B cell (primary cell): ENCODE data around the gene GPR179. TPM values are rescaled to one million over a fixed set of nuclear protein-coding genes. Genes with fewer than 3 reads are reported as not detected.

ENCODE experiments used
- ATAC-seq: fragments of 200-7000 bp; cut with Tn5 transposase; one replicate; pipeline ENCODE4 v1.10.0; 2021; ENCODE audit warnings: low read depth, mild to moderate bottlenecking, moderate number of reproducible peaks, moderate library complexity
- CTCF ChIA-PET: fragments of 350-600 bp; sonication (Branson Sonifier 250); formaldehyde crosslinking; loops from one replicate; lab custom pipeline; 2021; ENCODE audit warnings: antibody characterized with exemption, inconsistent platforms; lab: Charles Lee
- POLR2A ChIA-PET: fragments of 350-600 bp; sonication (Branson Sonifier 250); formaldehyde crosslinking; loops from one replicate; lab custom pipeline; 2021; ENCODE audit warnings: antibody characterized with exemption; lab: Charles Lee
- DNase-seq: peaks from one replicate; pipeline ENCODE4 v3.0.0; 2013
- H2AFZ ChIP-seq: 2 replicates; pipeline ENCODE4 v1.6.1; 2012; ENCODE audit warnings: mild to moderate bottlenecking, low read depth, low read length; ENCODE audit not compliant: insufficient read depth, poor library complexity, severe bottlenecking
- H3K27ac ChIP-seq, 2 donors: 1 replicate in 1 of 2; 2 replicates in 1 of 2; pipeline ENCODE4 v1.5.1; 2012 to 2013; ENCODE audit warnings: low read length in 2 of 2, mild to moderate bottlenecking in 2 of 2, moderate library complexity in 1 of 2
- H3K27me3 ChIP-seq, 4 experiments: fragments of 200-600 bp in 1 of 4; sonication (generic) in 1 of 4; replicated peaks in 1 of 4; 1 replicate in 2 of 4; 2 replicates in 2 of 4; pipeline versions ENCODE4 v1.6.1 to v1.7.0; 2013 to 2016; ENCODE audit warnings: low read length in 3 of 4, mild to moderate bottlenecking in 2 of 4, mixed read lengths in 1 of 4, moderate library complexity in 1 of 4; ENCODE audit not compliant: insufficient read depth in 4 of 4, control insufficient read depth in 3 of 4; ENCODE audit errors: control extremely low read depth in 1 of 4
- H3K36me3 ChIP-seq, 2 experiments: replicated peaks in 1 of 2; 1 replicate in 1 of 2; 2 replicates in 1 of 2; pipeline versions ENCODE4 v1.6.1 to v1.7.1; 2013; ENCODE audit warnings: low read length in 1 of 2; ENCODE audit not compliant: insufficient read depth in 2 of 2, control insufficient read depth in 1 of 2; ENCODE audit errors: control extremely low read depth in 1 of 2, extremely low read depth in 1 of 2
- H3K4me1 ChIP-seq, 2 donors: fragments of 200-600 bp in 1 of 2; sonication (generic) in 1 of 2; 1 replicate in 1 of 2; 2 replicates in 1 of 2; pipeline versions ENCODE4 v1.5.1 to v1.6.1; 2013 to 2017; ENCODE audit warnings: low read length in 2 of 2; ENCODE audit not compliant: control insufficient read depth in 2 of 2, insufficient read depth in 2 of 2
- H3K4me2 ChIP-seq: replicated peaks from 2 replicates; pipeline ENCODE3; 2012; ENCODE audit warnings: mild to moderate bottlenecking, low read depth, low read length; ENCODE audit not compliant: poor library complexity, severe bottlenecking
- H3K4me3 ChIP-seq, 5 experiments: fragments of 200-600 bp in 1 of 5; sonication (generic) in 1 of 5; 1 replicate in 3 of 5; 2 replicates in 2 of 5; pipeline versions ENCODE4 v1.5.1 to v1.7.0; 2011 to 2016; ENCODE audit warnings: low read length in 4 of 5, mild to moderate bottlenecking in 4 of 5, low read depth in 2 of 5, control low read depth in 1 of 5, moderate library complexity in 1 of 5; ENCODE audit not compliant: insufficient read depth in 1 of 5; ENCODE audit errors: control extremely low read depth in 1 of 5, extremely low read depth in 1 of 5
- H3K79me2 ChIP-seq: fragments of 200-600 bp; sonication (generic); one replicate; pipeline ENCODE4 v1.6.0; 2016; ENCODE audit warnings: low read length; ENCODE audit not compliant: control insufficient read depth, insufficient read depth
- H3K9ac ChIP-seq: fragments of 200-600 bp; sonication (generic); 2 replicates; pipeline ENCODE4 v1.6.1; 2017; ENCODE audit warnings: mild to moderate bottlenecking, low read length, moderate library complexity
- H3K9me3 ChIP-seq, 3 donors: one replicate each; pipeline versions ENCODE4 v1.6.1 to v1.7.1; 2013; ENCODE audit warnings: low read length in 2 of 3; ENCODE audit not compliant: control insufficient read depth in 2 of 3, insufficient read depth in 1 of 3; ENCODE audit errors: control extremely low read depth in 1 of 3
- H4K20me1 ChIP-seq: 2 replicates; pipeline ENCODE4 v1.6.0; 2012; ENCODE audit warnings: mild to moderate bottlenecking, low read length; ENCODE audit not compliant: insufficient read depth, control insufficient read depth, poor library complexity, severe bottlenecking
- H3K27ac Mint-ChIP-seq: one replicate; pipeline ENCODE4 v1.8.0; 2021; ENCODE audit warnings: mixed read lengths
- H3K27me3 Mint-ChIP-seq: one replicate; pipeline ENCODE4 v1.8.0; 2021; ENCODE audit warnings: mixed read lengths
- H3K4me1 Mint-ChIP-seq: one replicate; pipeline ENCODE4 v1.8.0; 2021; ENCODE audit warnings: mixed read lengths
- H3K4me3 Mint-ChIP-seq: one replicate; pipeline ENCODE4 v1.8.0; 2021; ENCODE audit warnings: mixed read lengths
- H3K9me3 Mint-ChIP-seq: one replicate; pipeline ENCODE4 v1.8.0; 2022; ENCODE audit warnings: mixed read lengths; ENCODE audit not compliant: insufficient read depth
- EZH2 ChIP-seq: IDR thresholded peaks from 2 replicates; pipeline ENCODE4 v1.6.1; 2012; ENCODE audit warnings: borderline replicate concordance, low read depth, mild to moderate bottlenecking, moderate library complexity, low read length; ENCODE audit not compliant: insufficient read depth, poor library complexity, severe bottlenecking
- WGBS: methylation state at CpG from one replicate; pipeline ENCODE4 v1.1.5; 2013; ENCODE audit warnings: missing lambda C conversion rate; ENCODE audit not compliant: insufficient coverage; 5-methylcytosine and 5-hydroxymethylcytosine counted together
- intact Hi-C: fragments of 100-400 bp; cut with micrococcal nuclease; formaldehyde crosslinking; loops from one replicate; pipeline ENCODE4 v1.10.0; 2022
- polyA plus RNA-seq: library from polyadenylated mRNA; depleted of rRNA; stranded (reverse); fragments of >200 nt; gene quantifications from 2 replicates; pipeline ENCODE4 v1.2.3, GENCODE V29; 2012
- total RNA-seq, 2 donors: library from RNA; stranded (reverse); fragments of 120-200 nt in 1 of 2; gene quantifications; 1 replicate in 1 of 2; 2 replicates in 1 of 2; pipeline versions ENCODE4 v1.2.3 to v1.2.4, GENCODE V29; 2013 to 2022
- TF ChIP-seq, protein P1 (sequence below): fragments of 200-600 bp; IDR thresholded peaks from one replicate; pipeline ENCODE4 v1.8.0; 2022; ENCODE audit warnings: antibody characterized with exemption, mild to moderate bottlenecking

Gene GPR179
- total and polyA plus RNA-seq, 2 donors (not counting 1 experiment from before 2014, with no cell fraction given) = 0.01 TPM; not detected in 1

DNA sequence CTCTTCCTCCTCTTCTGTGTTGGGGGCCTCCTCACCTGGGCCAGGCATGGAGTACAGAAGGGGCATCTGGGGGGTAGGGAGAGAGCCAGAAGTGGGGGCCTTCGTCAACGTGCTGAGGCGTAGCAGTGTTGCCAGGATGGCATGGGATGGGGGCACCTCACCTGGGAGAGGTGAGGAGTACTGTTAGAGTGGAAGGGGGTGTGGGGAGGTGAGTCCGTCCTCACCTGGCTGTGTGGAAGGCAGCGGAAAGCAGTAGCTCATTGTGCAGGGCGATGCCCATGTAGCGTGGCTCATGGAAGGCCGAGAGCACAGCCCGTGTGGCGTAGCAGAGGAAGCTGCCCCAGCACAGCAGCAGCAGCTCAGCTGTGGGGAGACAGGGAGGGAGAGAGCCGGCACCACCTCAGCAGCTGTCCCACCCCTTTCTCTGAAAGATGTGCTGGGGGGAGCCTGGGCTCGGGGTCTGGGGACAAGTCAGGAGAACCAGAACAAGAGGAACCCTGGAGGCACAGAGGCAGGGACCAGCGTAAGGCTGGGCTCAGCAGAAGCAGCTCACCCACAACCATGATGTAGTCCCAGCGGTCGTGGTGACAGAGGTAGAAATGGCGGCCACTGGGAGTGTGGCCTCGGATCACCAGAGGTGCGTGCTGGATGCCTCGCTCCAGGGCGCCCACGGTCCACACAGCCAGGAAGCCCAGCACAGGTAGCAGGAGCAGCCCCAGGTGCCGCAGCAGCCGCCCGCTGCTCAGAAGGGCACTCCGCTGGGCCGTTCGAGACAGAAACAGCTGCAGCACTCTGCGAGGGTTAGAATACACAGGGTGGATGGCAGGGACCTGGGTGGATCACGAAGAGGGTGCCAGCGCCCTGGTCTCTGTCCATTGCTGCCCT is 9.0 kb downstream of the GPR179 start:
- Histone ChIP-seq H3K27me3 (peaks cover 0 to 8% (median 3%) of the 10 kb centered on the region in 4 experiments), H3K36me3 (no peaks in the 10 kb centered on the region), H2AFZ (no peak overlapping the region), H3K79me2 (no peaks in the 10 kb centered on the region), H4K20me1 (no peaks in the 10 kb centered on the region), H3K9ac (no peak overlapping the region), H3K4me2 (no peak overlapping the region), H3K27ac (no peak overlapping the region), H3K9me3 (no peaks in the 10 kb centered on the region), H3K4me3 (no peak overlapping the region), H3K4me1 (no peaks in the 10 kb centered on the region)
- Mint-ChIP-seq H3K9me3 (no peaks in the 10 kb centered on the region), H3K4me1 (no peaks in the 10 kb centered on the region), H3K27ac (no peak overlapping the region), H3K4me3 (no peak overlapping the region), H3K27me3 (peaks cover 15% of the 10 kb centered on the region)
- TF ChIP-seq EZH2 = no peak
- TF ChIP-seq, protein P1, sequence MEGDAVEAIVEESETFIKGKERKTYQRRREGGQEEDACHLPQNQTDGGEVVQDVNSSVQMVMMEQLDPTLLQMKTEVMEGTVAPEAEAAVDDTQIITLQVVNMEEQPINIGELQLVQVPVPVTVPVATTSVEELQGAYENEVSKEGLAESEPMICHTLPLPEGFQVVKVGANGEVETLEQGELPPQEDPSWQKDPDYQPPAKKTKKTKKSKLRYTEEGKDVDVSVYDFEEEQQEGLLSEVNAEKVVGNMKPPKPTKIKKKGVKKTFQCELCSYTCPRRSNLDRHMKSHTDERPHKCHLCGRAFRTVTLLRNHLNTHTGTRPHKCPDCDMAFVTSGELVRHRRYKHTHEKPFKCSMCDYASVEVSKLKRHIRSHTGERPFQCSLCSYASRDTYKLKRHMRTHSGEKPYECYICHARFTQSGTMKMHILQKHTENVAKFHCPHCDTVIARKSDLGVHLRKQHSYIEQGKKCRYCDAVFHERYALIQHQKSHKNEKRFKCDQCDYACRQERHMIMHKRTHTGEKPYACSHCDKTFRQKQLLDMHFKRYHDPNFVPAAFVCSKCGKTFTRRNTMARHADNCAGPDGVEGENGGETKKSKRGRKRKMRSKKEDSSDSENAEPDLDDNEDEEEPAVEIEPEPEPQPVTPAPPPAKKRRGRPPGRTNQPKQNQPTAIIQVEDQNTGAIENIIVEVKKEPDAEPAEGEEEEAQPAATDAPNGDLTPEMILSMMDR = no peak
- DNase-seq (no peak), ATAC-seq (no peak)
- CTCF ChIA-PET = interaction anchor here (1.3 to 2.4 kb wide), 2 partner anchors 12 to 80 kb away, joined by 3 to 10 read pairs; no protein-coding TSS in a partner anchor
- 90% methylated on average over 26 of the region's 30 CpGs for WGBS
- intact Hi-C loops = no loop called here
- POLR2A ChIA-PET = no interaction called here
